ENCODE measurements around the gene FRS2.
A peak's percentile ranks its signal among the peaks of the same experiment; 100 is the strongest.

The FRS2 gene

DNA sequence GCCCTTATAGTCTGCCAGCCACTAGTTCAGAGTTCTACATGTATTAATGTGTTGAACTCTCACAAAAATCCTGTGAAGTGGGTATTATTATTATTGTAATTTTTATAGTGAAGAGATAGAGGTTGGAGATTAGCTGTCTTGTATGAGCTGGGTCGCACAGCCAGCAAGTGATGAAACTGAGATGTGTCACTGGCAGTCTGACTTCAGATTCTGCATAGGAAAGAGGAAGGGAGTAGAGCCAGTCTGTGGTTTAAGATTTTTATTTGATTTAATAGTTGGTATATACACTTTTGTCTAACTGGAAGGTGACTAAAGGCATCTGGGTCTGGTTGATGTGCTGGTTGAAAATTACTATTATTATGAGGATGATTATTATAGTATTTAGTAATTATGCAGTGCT, 5.8 kb upstream of the FRS2 start:
- DNase-seq (ENCODE audit: low read depth), result no peak

DNA sequence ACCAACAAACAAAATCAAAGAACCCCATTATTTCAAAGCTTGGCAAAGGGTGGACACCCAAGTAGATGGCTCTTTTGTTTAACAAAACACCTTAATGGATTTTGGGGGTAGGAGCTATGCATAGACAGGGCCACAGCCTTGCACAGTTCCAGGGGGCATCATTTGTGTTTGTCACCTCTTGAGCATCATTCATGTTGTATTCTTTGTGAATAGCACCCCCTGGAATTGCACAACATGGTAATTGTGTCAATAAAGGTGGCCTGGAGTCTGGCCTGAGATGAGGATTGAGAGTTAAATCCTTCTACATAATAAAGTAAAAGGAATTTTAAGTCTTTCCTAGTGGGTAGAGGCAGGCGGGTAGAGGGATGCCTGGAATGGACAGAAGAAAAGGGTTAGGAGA, 3.3 kb upstream of the FRS2 start:
- no peak for DNase-seq (ENCODE audit: low read depth)

DNA sequence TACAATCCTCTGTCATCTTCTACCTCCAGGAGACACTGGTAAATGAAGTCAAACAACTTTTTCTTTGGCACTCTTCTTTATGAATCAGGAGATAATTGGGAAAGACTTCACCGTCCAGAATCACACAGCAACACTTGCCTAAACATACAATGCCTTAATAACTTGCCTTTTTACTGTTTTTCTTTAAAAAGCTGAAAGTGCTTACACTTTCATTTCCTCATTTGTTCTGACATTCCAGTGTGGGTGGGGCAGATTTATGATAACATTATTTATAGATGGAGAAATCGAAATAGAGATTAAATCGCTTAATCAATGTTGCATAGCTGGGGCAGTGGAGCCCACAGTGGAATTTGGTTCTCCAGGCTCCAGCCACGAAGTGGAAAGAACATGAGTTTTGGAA, 2.8 kb upstream of the FRS2 start:
- no peak for DNase-seq (ENCODE audit: low read depth)

DNA sequence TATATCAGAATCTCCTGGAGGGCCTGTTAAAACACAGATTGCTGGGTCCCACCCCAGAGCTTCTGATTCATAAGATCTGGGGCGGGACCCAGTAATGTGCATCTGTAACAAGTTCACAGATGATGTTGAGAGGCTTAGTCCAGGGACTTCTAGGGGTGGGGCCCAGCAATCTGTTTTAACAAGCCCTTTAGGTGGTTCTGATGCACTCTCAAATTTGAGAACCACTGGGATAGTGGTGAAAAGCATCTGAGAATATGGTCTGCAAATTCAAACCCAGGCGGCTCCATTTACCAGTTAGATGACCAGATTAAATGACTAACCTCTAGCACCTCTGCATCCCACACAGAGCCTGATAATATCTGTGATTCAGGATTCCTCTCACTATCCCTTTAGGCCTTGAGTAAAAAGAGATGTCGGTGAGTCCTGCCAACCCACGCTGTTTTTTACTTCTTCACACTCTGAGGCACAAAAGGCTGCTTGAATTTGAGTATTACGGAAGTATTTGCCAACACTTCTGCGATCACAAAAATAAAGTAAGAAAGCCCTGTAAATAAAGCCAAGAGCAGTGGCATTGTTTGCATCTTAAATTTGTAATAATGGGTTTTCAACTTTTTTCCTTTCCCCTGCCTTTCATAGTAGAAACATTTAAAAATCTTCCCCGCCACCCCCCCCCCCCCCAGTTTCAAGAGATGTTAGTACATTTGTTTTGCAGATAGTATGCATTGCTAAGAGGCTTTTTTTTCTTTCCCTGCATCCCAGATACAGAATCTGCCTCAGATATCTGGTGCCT, 1.8 kb upstream of the FRS2 start:
- peak; percentile 4 for DNase-seq (ENCODE audit: low read depth)

GRCh38 chr12:69469854-69470188, 367 bp upstream of the FRS2 start:
- no peak for DNase-seq (ENCODE audit: low read depth)

GRCh38 chr12:69471076-69471430, 865 bp downstream of the FRS2 start:
- DNase-seq (ENCODE audit: low read depth), result no peak

DNA sequence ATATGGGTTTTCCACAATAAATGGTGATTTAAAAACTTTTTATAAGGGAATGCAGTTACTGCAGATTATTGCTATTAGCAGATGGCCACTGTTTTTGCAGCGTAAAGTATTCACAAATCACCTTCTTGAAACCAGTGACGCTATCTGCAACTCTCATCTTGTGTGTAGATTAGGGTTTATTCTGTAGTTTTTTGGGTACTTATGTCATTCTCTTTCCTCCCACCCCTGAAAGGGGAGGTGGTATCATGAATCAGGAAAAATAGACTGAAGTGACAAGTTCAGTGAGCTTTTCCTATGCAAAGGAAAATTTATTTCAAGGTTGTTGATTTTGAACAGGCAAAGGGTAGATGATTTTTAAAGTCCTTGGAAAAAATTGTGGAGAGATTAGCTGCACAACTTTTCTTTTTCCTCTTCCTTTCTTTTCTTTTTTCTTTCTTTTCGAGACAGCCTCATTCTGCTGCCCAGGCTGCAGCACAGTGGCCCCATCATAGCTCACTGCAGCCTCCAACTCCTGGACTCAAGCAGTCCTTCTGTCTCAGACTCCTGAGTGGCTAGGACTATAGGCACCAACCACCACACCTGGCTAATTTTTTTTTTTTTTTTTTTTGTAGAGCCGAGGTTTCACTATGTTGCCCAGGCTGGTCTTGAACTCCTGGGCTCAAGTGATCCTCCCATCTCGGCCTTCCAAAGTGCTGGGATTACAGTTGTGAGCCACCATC, 1.6 kb downstream of the FRS2 start:
- no peak for DNase-seq (ENCODE audit: low read depth)

DNA sequence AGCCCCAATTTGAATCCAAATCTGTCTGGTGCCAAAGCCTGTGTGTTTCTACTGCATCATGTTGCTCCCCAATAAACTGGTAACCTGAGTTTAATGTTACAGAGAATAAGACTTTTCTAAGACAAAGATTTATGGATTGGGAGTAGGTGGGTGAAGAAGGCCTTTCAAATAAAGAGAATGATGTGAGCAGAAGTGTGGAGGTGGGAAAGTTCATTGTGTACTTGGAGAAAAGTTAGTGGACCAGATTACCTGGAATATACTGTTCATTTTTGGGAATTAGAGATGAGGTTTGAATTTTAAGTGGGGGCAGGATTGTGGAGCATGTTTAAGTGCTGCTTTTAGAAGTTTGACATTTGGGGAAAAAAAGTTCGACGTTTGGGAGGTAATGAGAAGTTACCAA, 3.1 kb downstream of the FRS2 start:
- DNase-seq (ENCODE audit: low read depth), result no peak

DNA sequence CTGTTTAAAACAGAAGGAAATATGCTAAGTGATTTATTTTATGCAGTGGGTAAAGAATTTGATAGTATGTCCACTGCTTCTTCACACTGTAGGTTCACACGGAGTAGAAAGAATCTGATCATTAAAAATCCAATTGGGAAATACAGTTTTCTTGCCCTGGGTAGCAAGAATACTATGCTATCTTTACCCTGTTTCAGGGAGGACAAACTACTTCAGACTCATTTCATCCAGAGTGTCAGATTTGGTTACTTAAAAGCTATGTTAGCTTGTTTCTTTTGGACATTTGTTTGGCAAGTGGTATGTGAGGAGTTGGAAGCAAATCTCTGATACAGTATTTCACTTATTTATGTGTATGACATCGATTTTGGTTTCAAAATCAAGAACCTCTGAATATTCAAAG, 4.3 kb downstream of the FRS2 start:
- DNase-seq (ENCODE audit: low read depth), result no peak

GRCh38 chr12:69475237-69475975, 5.2 kb downstream of the FRS2 start:
- DNase-seq (ENCODE audit: low read depth), result no peak

DNA sequence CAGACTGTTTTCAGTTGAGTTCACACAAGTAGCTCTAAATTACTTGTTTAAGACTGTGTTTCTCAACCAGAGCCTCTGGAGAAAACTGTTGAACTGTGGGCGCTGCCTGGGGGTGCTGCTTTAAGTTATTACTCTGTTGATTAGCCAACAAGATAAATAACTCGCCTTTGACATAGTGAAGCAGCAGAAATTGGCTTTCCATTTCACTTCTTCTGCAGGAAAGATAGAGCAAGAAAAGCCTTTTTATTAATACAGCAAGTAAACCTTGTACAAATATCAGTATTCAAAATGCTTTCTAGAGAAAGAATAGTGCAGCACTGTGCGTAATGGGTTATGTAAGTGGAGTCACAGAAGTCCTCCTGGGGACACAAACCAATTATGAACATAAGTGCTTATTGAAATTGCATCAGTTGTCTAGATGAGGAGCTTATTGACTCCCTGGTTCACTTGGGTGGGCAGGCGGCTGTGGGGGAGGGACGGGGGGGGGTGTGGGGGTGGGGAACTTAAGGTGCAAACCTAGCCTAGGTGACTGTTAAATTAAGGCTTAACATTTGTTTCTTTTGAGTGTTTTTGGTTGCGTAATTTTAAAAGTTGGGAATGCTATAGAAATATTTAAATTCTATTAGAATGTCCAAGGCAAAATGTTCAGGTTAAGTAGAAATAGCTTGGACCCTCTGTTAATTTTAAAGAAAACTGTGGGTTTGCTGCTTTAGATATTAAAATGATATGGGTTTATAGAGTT, 6.3 kb downstream of the FRS2 start:
- no peak for DNase-seq (ENCODE audit: low read depth)

DNA sequence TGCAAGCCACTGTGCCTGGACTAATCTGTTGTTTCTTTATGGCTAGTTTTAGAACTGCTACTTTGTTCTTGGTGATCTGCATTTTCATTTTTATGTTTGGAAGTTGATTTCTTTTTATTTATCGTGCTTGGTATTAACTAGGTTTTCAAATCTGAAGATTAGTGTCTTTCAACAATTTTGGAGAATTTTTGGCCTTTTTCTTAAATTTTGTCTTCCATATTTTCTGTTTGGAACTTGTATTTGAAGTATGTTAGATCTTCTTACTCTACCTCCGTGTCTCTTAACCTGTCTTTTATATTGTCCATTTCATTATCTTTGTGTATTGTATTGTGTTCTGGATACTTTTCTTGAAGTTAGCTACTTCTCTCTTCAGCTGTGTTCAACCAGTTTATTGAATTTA, 9.5 kb downstream of the FRS2 start:
- DNase-seq (ENCODE audit: low read depth), result no peak

GRCh38 chr12:69480698-69481097, 10.5 kb downstream of the FRS2 start:
- no peak for DNase-seq (ENCODE audit: low read depth)

- DNase-seq (ENCODE audit: low read depth), result no peak
Measured at GRCh38 chr12:69481133-69481532, 10.9 kb downstream of the FRS2 start.

- DNase-seq (ENCODE audit: low read depth), result no peak
Measured at GRCh38 chr12:69483700-69484099, 13.5 kb downstream of the FRS2 start.

DNA sequence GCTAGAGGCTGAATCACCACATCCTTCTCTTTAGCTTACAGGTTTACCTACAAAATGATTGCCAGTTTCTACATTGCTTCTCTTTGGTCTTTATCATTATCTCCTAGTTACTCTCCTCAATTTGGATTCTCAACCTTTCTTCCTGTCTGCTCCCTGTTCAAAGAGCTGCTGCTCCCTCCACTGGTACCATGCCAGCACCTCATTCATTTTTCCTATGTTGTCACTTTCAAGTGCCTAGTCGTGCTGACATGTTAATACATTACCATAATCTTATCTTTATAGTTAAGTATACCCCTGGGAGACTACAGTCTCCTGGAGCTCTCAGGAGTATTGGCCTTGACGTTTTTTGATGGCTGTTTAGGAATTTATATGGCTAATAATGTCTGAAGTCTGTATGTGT, 14.2 kb downstream of the FRS2 start:
- no peak for DNase-seq (ENCODE audit: low read depth)

DNA sequence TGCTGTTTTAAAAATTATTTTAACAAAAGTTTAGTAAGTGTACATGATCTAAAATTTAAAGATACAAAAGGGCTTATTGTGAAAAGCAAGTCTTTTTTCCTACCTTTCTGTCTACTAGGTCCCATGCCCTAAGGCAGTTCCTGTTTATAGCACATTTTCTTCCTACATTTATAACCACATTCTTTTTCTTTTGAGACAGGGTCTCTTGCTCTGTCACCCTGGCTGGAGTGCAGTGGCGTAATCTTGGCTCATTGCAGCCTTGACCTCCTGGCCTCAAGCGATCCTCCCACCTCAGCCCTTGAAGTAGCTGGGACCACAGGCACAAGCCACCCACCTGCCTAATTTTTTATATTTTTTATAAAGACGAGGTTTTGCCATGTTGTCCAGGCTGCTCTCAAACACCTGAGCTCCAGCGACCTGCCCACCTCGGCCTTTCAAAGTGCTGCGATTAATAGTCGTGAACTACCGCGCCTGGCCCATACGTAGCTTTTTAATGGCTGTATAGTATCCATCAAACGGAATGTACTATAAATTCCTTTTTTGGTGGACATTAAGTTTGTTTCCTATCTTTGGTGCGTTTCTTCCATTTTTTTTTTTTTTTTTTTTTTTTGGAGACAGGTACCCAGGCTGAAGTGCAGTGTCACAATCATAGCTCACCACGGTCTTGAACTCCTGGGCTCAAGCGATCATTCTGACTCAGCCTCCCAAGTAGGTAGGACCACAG, 20.9 kb downstream of the FRS2 start:
- no peak for DNase-seq (ENCODE audit: low read depth)

DNA sequence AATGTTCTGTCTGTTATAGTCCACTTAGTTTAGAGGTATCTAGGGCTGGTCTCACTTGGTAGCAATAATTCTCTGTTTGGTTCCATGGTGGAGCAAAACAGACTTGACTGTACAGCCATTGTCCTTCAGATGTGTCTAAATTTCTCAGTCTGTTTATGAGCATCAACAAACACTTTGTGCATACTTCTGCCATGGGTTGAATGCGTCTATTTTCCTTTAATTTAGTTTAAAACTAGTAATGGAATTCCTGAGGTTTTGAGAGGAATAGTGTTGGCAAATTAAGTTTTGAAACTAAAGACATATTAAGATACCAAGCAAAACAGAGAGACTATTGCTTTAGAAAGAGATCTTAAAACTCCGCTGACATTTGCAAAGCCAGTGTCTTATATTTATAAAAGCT, 22.6 kb downstream of the FRS2 start:
- no peak for DNase-seq (ENCODE audit: low read depth)

DNA sequence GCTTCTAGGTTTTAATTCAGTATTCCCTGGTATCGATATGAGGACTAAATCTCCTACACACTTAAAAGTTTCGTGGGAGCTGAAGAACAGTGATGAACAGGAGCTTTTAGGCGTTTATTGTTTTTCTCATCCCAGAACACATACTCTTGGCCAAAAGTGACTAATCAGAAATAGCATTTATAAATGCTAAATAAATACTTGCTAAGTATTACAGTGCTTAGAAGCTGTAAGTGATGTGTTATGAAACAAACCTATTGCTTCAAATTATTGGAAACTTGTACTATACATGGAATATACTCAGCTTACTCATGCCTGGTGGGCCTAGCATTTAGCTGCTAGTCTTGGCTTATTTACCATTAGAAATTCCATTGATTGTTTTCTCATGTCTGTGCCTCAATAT, 24.9 kb downstream of the FRS2 start:
- DNase-seq (ENCODE audit: low read depth), result no peak

DNA sequence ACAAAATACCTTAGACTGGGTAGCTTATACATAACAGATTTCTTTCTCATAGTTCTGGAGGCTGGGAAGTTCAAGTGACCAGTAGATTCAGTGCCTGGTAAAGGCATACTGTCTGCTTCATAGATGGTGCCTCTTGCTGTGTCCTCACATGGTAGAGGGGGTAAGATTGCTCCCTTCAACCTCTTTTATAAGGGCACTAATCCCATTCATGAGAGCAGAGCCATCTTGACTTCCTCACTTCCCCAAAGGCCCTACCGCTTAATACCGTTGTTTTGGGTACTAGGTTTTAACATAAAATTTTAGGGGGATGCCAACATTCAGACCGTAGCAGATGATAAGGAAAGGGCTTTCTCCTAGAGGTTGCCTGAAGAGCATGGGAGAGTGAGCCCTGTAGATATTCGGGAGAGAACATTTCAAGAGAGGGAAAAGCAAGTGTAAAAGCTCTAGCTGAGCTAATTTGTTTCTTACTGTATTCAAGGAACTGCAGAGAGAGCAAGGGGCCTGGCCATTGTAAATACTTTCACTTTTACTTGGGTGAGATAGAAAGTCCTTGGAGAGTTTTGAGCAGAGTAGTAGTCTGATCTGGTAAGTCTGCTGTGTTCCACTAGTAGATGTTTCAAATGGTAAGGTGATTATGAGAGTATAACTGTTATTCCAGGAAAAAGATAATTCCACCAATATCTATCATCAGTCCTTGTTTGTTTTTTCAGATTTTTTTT, 27.3 kb downstream of the FRS2 start:
- no peak for DNase-seq (ENCODE audit: low read depth)

DNA sequence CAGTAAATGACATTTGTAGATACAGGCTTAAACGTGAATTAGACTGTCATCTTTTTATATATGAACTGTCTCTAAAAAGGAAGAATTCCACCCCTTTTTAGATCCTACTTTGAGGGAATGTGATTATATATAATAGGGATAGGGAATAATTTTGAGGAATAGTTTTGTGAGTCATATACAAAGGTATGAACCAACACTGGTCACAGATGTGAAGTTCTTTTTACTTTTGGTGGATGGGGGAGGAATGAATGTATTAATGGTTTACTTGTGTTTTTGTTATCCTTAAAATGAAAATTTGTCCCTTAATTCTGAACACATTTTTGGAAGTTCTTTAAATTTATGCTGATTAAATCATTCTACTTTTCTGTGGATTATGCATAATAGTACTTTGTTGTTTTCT, 30.4 kb downstream of the FRS2 start:
- DNase-seq (ENCODE audit: low read depth), result no peak

Data from activated T-cell treated with anti-CD3 and anti-CD28 coated beads for 48 hours (primary cell).